ENCODE data around the gene CCL18. TPM values are rescaled to one million over a fixed set of nuclear protein-coding genes. Genes with fewer than 3 reads are reported as not detected.

The CCL18 gene
- polyA plus RNA-seq, 2 of the 4 experiments (the other 2 are of a cell fraction), result not detected

GRCh38 chr17:36104701-36105181 is 40.7 kb downstream of the CCL18 start:
- no peak for TF ChIP-seq EHMT2 (IDR thresholded peaks at IDR 0.05; ENCODE audit: low read depth)
- TF ChIP-seq TP53 (CRISPR knock-in tag; IDR thresholded peaks at IDR 0.05), result no peak
- no peak for TF ChIP-seq POLR2A (IDR thresholded peaks at IDR 0.05; ENCODE audit: low read length)
- no peak for TF ChIP-seq CBX8 (IDR thresholded peaks at IDR 0.05)
- no peak for TF ChIP-seq ZSCAN20 (CRISPR knock-in tag; IDR thresholded peaks at IDR 0.05)
- no peak for TF ChIP-seq E2F6 (IDR thresholded peaks at IDR 0.05; ENCODE audit: borderline replicate concordance, low read depth)
- FAIRE-seq (no peak), DNase-seq (ENCODE audit: low read depth in 1 of 2, low spot score in 1 of 2) (no peak), ATAC-seq (no peak)
- no peaks in the 10 kb centered on the region for H3K4me1 ChIP-seq
- POLR2A ChIA-PET, result interaction anchor here (0.6 kb wide), 1 partner anchor 19 kb away, joined by 5 read pairs; no protein-coding TSS in a partner anchor
- CTCF ChIA-PET, result interaction anchor here (1.4 to 1.6 kb wide), 2 partner anchors 32 to 44 kb away, joined by 3 to 6 read pairs; no protein-coding TSS in a partner anchor
- H3K4me2 ChIP-seq, result no peak overlapping the region
- H3K9me3 ChIP-seq, result no peaks in the 10 kb centered on the region
- H3K27ac ChIP-seq, result no peak overlapping the region
- no peak overlapping the region for H3K4me3 ChIP-seq
- WGBS (ENCODE audit: missing lambda C conversion rate), result 21% methylated on average over 4 of the region's 4 CpGs

GRCh38 chr17:36105781-36106492 is 41.9 kb downstream of the CCL18 start:
- no peak overlapping the region for H3K4me3 ChIP-seq
- no peak overlapping the region for H3K4me2 ChIP-seq
- H3K4me1 ChIP-seq, result no peaks in the 10 kb centered on the region
- ChIA-PET CTCF (interaction anchor here (1.6 to 1.7 kb wide), 2 partner anchors 26 to 43 kb away, joined by 4 to 6 read pairs; no protein-coding TSS in a partner anchor), POLR2A (no interaction called here)
- ATAC-seq (no peak), FAIRE-seq (no peak), DNase-seq (ENCODE audit: low read depth in 1 of 2, low spot score in 1 of 2) (no peak)
- 11% methylated on average over 5 of the region's 5 CpGs for WGBS (ENCODE audit: missing lambda C conversion rate)
- no peak for TF ChIP-seq HOXB5 (CRISPR knock-in tag; IDR thresholded peaks at IDR 0.05)
- TF ChIP-seq RCOR1 (IDR thresholded peaks at IDR 0.05; ENCODE audit: low read depth, low read length), result no peak
- no peak for TF ChIP-seq CEBPB (IDR thresholded peaks at IDR 0.05)
- no peak for TF ChIP-seq FOSB (CRISPR knock-in tag; IDR thresholded peaks at IDR 0.05)
- no peak for TF ChIP-seq ELK1 (IDR thresholded peaks at IDR 0.05; ENCODE audit: low read depth, low read length)
- TF ChIP-seq TFCP2L1 (CRISPR knock-in tag; IDR thresholded peaks at IDR 0.05), result no peak
- TF ChIP-seq POLR2AphosphoS2 (conservative IDR thresholded peaks at IDR 0.05; ENCODE audit: low read length), result no peak
- no peak for TF ChIP-seq JUN (IDR thresholded peaks at IDR 0.05)
- TF ChIP-seq SREBF2 (IDR thresholded peaks at IDR 0.05), result no peak
- TF ChIP-seq PHF8 (IDR thresholded peaks at IDR 0.05; ENCODE audit: borderline replicate concordance, low read depth), result no peak
- TF ChIP-seq NR3C1 (IDR thresholded peaks at IDR 0.05), result no peak
- TF ChIP-seq JUNB (IDR thresholded peaks at IDR 0.05), result no peak
- H3K27ac ChIP-seq, result no peak overlapping the region
- 0 out of 3 replicates have a peak, but pooled peaks cover 4% of the 10 kb centered on the region for H3K9me3 ChIP-seq

GRCh38 chr17:36106493-36106835 is 42.4 kb downstream of the CCL18 start:
- H3K27ac ChIP-seq, result no peak overlapping the region
- no peak for TF ChIP-seq ZC3H11A (IDR thresholded peaks at IDR 0.05)
- no peak for TF ChIP-seq EP300 (IDR thresholded peaks at IDR 0.05)
- TF ChIP-seq GATA3 (IDR thresholded peaks at IDR 0.05; ENCODE audit: borderline replicate concordance), result no peak
- TF ChIP-seq RARB (CRISPR knock-in tag; IDR thresholded peaks at IDR 0.05), result no peak
- TF ChIP-seq EHF (CRISPR knock-in tag; IDR thresholded peaks at IDR 0.05), result no peak
- no peak for TF ChIP-seq SREBF2 (IDR thresholded peaks at IDR 0.05)
- TF ChIP-seq POLR2A (IDR thresholded peaks at IDR 0.05; ENCODE audit: low read length), result no peak
- no peak for TF ChIP-seq FOSB (CRISPR knock-in tag; IDR thresholded peaks at IDR 0.05)
- no peak for TF ChIP-seq RAD21 (conservative IDR thresholded peaks at IDR 0.05 in 1 of 2, IDR thresholded peaks at IDR 0.05 in 1 of 2)
- TF ChIP-seq TFCP2L1 (CRISPR knock-in tag; IDR thresholded peaks at IDR 0.05), result no peak
- TF ChIP-seq RNF2 (IDR thresholded peaks at IDR 0.05; ENCODE audit: borderline replicate concordance, low read depth), result no peak
- CTCF ChIA-PET, result interaction anchor here (1.1 to 1.7 kb wide), 3 partner anchors 26 to 42 kb away, joined by 4 to 6 read pairs (median 5); no protein-coding TSS in a partner anchor
- H3K4me3 ChIP-seq, result no peak overlapping the region
- POLR2A ChIA-PET, result no interaction called here
- FAIRE-seq (no peak), ATAC-seq (no peak), DNase-seq (ENCODE audit: low read depth in 1 of 2, low spot score in 1 of 2) (no peak)
- peaks cover 6% of the 10 kb centered on the region; the same call in 1 of the 3 replicates for H3K9me3 ChIP-seq
- H3K4me1 ChIP-seq, result no peaks in the 10 kb centered on the region
- no peak overlapping the region for H3K4me2 ChIP-seq
- 51% methylated on average over 6 of the region's 6 CpGs for WGBS (ENCODE audit: missing lambda C conversion rate)
